Measurements from ENCODE around the gene LRIG1. TPM values are rescaled to one million over a fixed set of nuclear protein-coding genes. Genes with fewer than 3 reads are reported as not detected.

The LRIG1 gene
- total RNA-seq, 1 donor from 2014 or later: 169 TPM

- H3K4me1 ChIP-seq: peaks cover 78% of the 10 kb centered on the region
- no peak overlapping the region for H3K27ac Mint-ChIP-seq
- no peak overlapping the region for H3K9ac ChIP-seq
Observed at GRCh38 chr3:66469220-66469640, 31.6 kb downstream of the LRIG1 start.

GRCh38 chr3:66467996-66468735 is 32.7 kb downstream of the LRIG1 start:
- Mint-ChIP-seq H3K4me1 (peaks cover 49% of the 10 kb centered on the region), H3K9me3 (peaks cover 8% of the 10 kb centered on the region), H3K36me3 (peaks cover 24% of the 10 kb centered on the region), H3K4me3 (no peak overlapping the region), H3K27ac (no peak overlapping the region), H3K27me3 (ENCODE audit: insufficient read depth, low read depth) (no peaks in the 10 kb centered on the region)
- peaks cover 100% of the 10 kb centered on the region for H3K79me2 ChIP-seq (ENCODE audit: low read depth)
- no peak for DNase-seq (ENCODE audit: low spot score)
- TF ChIP-seq CTCF (IDR thresholded peaks at IDR 0.05): no peak
- no peak for TF ChIP-seq EZH2phosphoT487 (IDR thresholded peaks at IDR 0.05)
- no peak for TF ChIP-seq EZH2 (IDR thresholded peaks at IDR 0.05)
- H3K27me3 ChIP-seq: no peaks in the 10 kb centered on the region
- H3K27ac ChIP-seq: peak overlapping the region; percentile 44
- H3K9ac ChIP-seq: no peak overlapping the region
- H3K36me3 ChIP-seq: no peaks in the 10 kb centered on the region
- peaks cover 37% of the 10 kb centered on the region for H3F3A ChIP-seq (ENCODE audit: low read depth)
- peaks cover 100% of the 10 kb centered on the region for H4K20me1 ChIP-seq (ENCODE audit: low read depth)
- H3K9me3 ChIP-seq (ENCODE audit: low read depth): no peaks in the 10 kb centered on the region
- no peak overlapping the region for H2AFZ ChIP-seq (replicated peaks)
- H3K4me2 ChIP-seq: peak overlapping the region; percentile 9
- peaks cover 73% of the 10 kb centered on the region for H3K4me1 ChIP-seq
- H3K4me3 ChIP-seq: no peak overlapping the region

More at GRCh38 chr3:66469220-66469640, 31.6 kb downstream of the LRIG1 start:
- Mint-ChIP-seq H3K27me3 (ENCODE audit: insufficient read depth, low read depth) (no peaks in the 10 kb centered on the region), H3K4me1 (peaks cover 50% of the 10 kb centered on the region), H3K36me3 (peaks cover 24% of the 10 kb centered on the region), H3K9me3 (peaks cover 11% of the 10 kb centered on the region), H3K4me3 (no peak overlapping the region)
- TF ChIP-seq EZH2 (IDR thresholded peaks at IDR 0.05) (no peak), EZH2phosphoT487 (IDR thresholded peaks at IDR 0.05) (no peak), CTCF (IDR thresholded peaks at IDR 0.05) (no peak)
- Histone ChIP-seq H2AFZ (replicated peaks) (no peak overlapping the region), H3K9me3 (ENCODE audit: low read depth) (no peaks in the 10 kb centered on the region), H4K20me1 (ENCODE audit: low read depth) (peaks cover 100% of the 10 kb centered on the region), H3K36me3 (no peaks in the 10 kb centered on the region), H3F3A (ENCODE audit: low read depth) (peaks cover 48% of the 10 kb centered on the region), H3K4me3 (no peak overlapping the region), H3K79me2 (ENCODE audit: low read depth) (peaks cover 100% of the 10 kb centered on the region), H3K27me3 (no peaks in the 10 kb centered on the region), H3K27ac (no peak overlapping the region), H3K4me2 (peak overlapping the region; percentile 9)
- DNase-seq (ENCODE audit: low spot score): no peak

GRCh38 chr3:66466606-66467270 is 34.1 kb downstream of the LRIG1 start:
- Histone ChIP-seq H3K4me3 (no peak overlapping the region), H3K9ac (no peak overlapping the region), H4K20me1 (ENCODE audit: low read depth) (peaks cover 100% of the 10 kb centered on the region), H3K4me1 (peaks cover 63% of the 10 kb centered on the region), H3K27me3 (no peaks in the 10 kb centered on the region), H3F3A (ENCODE audit: low read depth) (peaks cover 25% of the 10 kb centered on the region), H3K36me3 (no peaks in the 10 kb centered on the region), H3K79me2 (ENCODE audit: low read depth) (peaks cover 100% of the 10 kb centered on the region), H3K27ac (peak overlapping the region; percentile 3), H3K4me2 (peak overlapping the region; percentile 5), H2AFZ (replicated peaks) (no peak overlapping the region), H3K9me3 (ENCODE audit: low read depth) (no peaks in the 10 kb centered on the region)
- Mint-ChIP-seq H3K27ac (no peak overlapping the region), H3K9me3 (peaks cover 3% of the 10 kb centered on the region), H3K36me3 (peaks cover 28% of the 10 kb centered on the region), H3K27me3 (ENCODE audit: insufficient read depth, low read depth) (no peaks in the 10 kb centered on the region), H3K4me3 (no peak overlapping the region), H3K4me1 (peaks cover 45% of the 10 kb centered on the region)
- peak; percentile 54 for DNase-seq (ENCODE audit: low spot score)
- no peak for TF ChIP-seq EZH2phosphoT487 (IDR thresholded peaks at IDR 0.05)

All from neural progenitor cell (in vitro differentiated cells).